NCI-H187 treated with DMSO at 0.1 percent for 48 hours (cell line): ENCODE results near the gene ZNF14.
"Not testable (repeated sequence)": the region's sequence is repeated elsewhere in the genome, so short reads cannot be mapped to it uniquely, and the experiment has no call there.

Experiments used
- DNase-seq: peaks from one replicate; lab custom pipeline; 2025; lab: John Stamatoyannopoulos, UW

The ZNF14 gene

GRCh38 chr19:19746286-19747213 is 13.6 kb upstream of the ZNF14 start:
- DNase-seq = no peak

- DNase-seq = no peak
These were observed 12.8 kb upstream of the ZNF14 start for GRCh38 chr19:19745496-19746285.

- DNase-seq = no peak
These were observed 11.7 kb upstream of the ZNF14 start for GRCh38 chr19:19744641-19745040.

GRCh38 chr19:19743921-19744320 is 11.0 kb upstream of the ZNF14 start:
- DNase-seq = not testable (repeated sequence)

GRCh38 chr19:19743176-19743575 is 10.3 kb upstream of the ZNF14 start:
- DNase-seq = no peak

GRCh38 chr19:19742773-19743172 is 9.9 kb upstream of the ZNF14 start:
- no peak for DNase-seq

- no peak for DNase-seq
These were observed 8.3 kb upstream of the ZNF14 start for GRCh38 chr19:19741184-19741583.

GRCh38 chr19:19740755-19741154 is 7.8 kb upstream of the ZNF14 start:
- DNase-seq = no peak

- no peak for DNase-seq
These were observed 5.7 kb upstream of the ZNF14 start for GRCh38 chr19:19738564-19738963.

GRCh38 chr19:19737559-19738332 is 4.8 kb upstream of the ZNF14 start:
- no peak for DNase-seq

GRCh38 chr19:19721896-19722295 is 11.0 kb downstream of the ZNF14 start:
- no peak for DNase-seq

GRCh38 chr19:19719798-19720197 is 13.1 kb downstream of the ZNF14 start:
- no peak for DNase-seq

- no peak for DNase-seq
These were observed 20.7 kb downstream of the ZNF14 start for GRCh38 chr19:19711934-19712828.

- DNase-seq = no peak
These were observed 21.5 kb downstream of the ZNF14 start for GRCh38 chr19:19711306-19711933.

GRCh38 chr19:19710506-19710905 is 22.4 kb downstream of the ZNF14 start:
- DNase-seq = no peak

- no peak for DNase-seq
These were observed 28.1 kb downstream of the ZNF14 start for GRCh38 chr19:19704836-19705235.

- DNase-seq = not testable (repeated sequence)
These were observed 32.4 kb downstream of the ZNF14 start for GRCh38 chr19:19700493-19700892.

GRCh38 chr19:19697589-19697988 is 35.3 kb downstream of the ZNF14 start:
- no peak for DNase-seq

GRCh38 chr19:19696386-19696785 is 36.5 kb downstream of the ZNF14 start:
- no peak for DNase-seq

- DNase-seq = no peak
These were observed 41.2 kb downstream of the ZNF14 start for GRCh38 chr19:19691683-19692082.

- DNase-seq = not testable (repeated sequence)
These were observed 43.9 kb downstream of the ZNF14 start for GRCh38 chr19:19689023-19689422.
